ENCODE results near the gene DLG4.

DNA sequence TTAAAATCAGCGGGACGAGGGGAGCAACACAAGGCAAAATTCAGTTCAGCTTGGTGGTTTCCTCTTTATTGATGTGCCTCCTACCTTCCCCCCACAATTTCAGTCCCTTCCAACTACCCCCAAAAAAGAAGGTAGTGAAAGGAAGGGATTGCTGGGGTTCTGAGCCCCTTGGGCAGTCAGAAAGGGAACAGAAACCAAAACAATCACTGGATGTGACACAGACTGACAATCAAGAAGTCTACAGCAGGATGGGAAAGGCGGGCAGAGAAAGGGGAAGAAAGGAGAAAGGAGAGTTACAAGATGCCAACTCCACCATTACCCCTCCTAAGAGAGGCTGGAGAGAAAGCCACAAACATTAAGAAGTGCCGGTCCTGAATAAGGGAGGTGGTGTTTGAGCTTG is 20.7 kb upstream of the DLG4 start:
- TF ChIP-seq POLR2A (IDR thresholded peaks at IDR 0.05): no peak
- TF ChIP-seq EP300 (IDR thresholded peaks at IDR 0.05): no peak

All from ovary (tissue), 1 donor.